H9 (cell line): ENCODE results near the gene PIGL. TPM values are rescaled to one million over a fixed set of nuclear protein-coding genes. Genes with fewer than 3 reads are reported as not detected.

Source experiments
- DNase-seq: peaks from one replicate; pipeline ENCODE4 v3.0.0-alpha.2; 2017
- H2AFZ ChIP-seq: one replicate; pipeline ENCODE4 v1.6.1; 2013; ENCODE audit warnings: mild to moderate bottlenecking, low read length, control low read depth, moderate library complexity
- H2AK5ac ChIP-seq: 2 replicates; pipeline ENCODE4 v1.6.1; 2013; ENCODE audit warnings: low read length, control low read depth, mixed read lengths; ENCODE audit not compliant: insufficient read length
- H2BK120ac ChIP-seq: one replicate; pipeline ENCODE4 v1.6.1; 2013; ENCODE audit warnings: low read depth, mild to moderate bottlenecking, low read length, control low read depth, inconsistent platforms; ENCODE audit not compliant: poor library complexity, severe bottlenecking
- H2BK12ac ChIP-seq: 2 replicates; pipeline ENCODE4 v1.6.1; 2013; ENCODE audit warnings: low read length, control low read depth, mixed read lengths, low read depth; ENCODE audit not compliant: insufficient read length
- H2BK15ac ChIP-seq: 2 replicates; pipeline ENCODE4 v1.6.1; 2013; ENCODE audit warnings: low read depth, low read length, control low read depth
- H2BK20ac ChIP-seq: one replicate; pipeline ENCODE4 v1.6.1; 2013; ENCODE audit warnings: low read depth, mild to moderate bottlenecking, low read length, control low read depth, inconsistent platforms; ENCODE audit not compliant: poor library complexity, severe bottlenecking
- H2BK5ac ChIP-seq: 2 replicates; pipeline ENCODE4 v1.6.1; 2013; ENCODE audit warnings: low read length, control low read depth, mixed read lengths; ENCODE audit not compliant: insufficient read length
- H3K14ac ChIP-seq: 2 replicates; pipeline ENCODE4 v1.6.1; 2013; ENCODE audit warnings: low read length, control low read depth; ENCODE audit not compliant: insufficient read depth
- H3K18ac ChIP-seq: 2 replicates; pipeline ENCODE4 v1.6.1; 2013; ENCODE audit warnings: low read depth, mild to moderate bottlenecking, mixed read lengths, low read length, control low read depth; ENCODE audit not compliant: insufficient read length
- H3K23ac ChIP-seq: 2 replicates; pipeline ENCODE4 v1.6.1; 2013; ENCODE audit warnings: low read length, control low read depth, mixed read lengths, low read depth; ENCODE audit not compliant: insufficient read length
- H3K23me2 ChIP-seq: 2 replicates; pipeline ENCODE4 v1.6.1; 2013; ENCODE audit warnings: low read depth, mild to moderate bottlenecking, mixed read lengths, low read length, control low read depth; ENCODE audit not compliant: insufficient read length, poor library complexity, severe bottlenecking
- H3K27ac ChIP-seq: 2 replicates; pipeline ENCODE4 v1.5.1; 2013; ENCODE audit warnings: low read length, control low read depth, mixed read lengths, low read depth; ENCODE audit not compliant: insufficient read length
- H3K27me3 ChIP-seq: 2 replicates; pipeline ENCODE4 v1.6.1; 2013; ENCODE audit warnings: low read length, control low read depth, inconsistent platforms; ENCODE audit not compliant: insufficient read depth
- H3K4ac ChIP-seq: 2 replicates; pipeline ENCODE4 v1.6.1; 2013; ENCODE audit warnings: low read depth, mild to moderate bottlenecking, control low read depth, inconsistent platforms, low read length, moderate library complexity
- H3K4me1 ChIP-seq: 2 replicates; pipeline ENCODE4 v1.6.1; 2013; ENCODE audit warnings: low read length, control low read depth, inconsistent platforms; ENCODE audit not compliant: insufficient read depth
- H3K4me2 ChIP-seq: 2 replicates; pipeline ENCODE4 v1.6.1; 2013; ENCODE audit warnings: low read length, control low read depth, mixed read lengths; ENCODE audit not compliant: insufficient read length, insufficient read depth
- H3K56ac ChIP-seq: 2 replicates; pipeline ENCODE4 v1.6.1; 2013; ENCODE audit warnings: low read depth, mild to moderate bottlenecking, mixed read lengths, low read length, control low read depth; ENCODE audit not compliant: insufficient read length
- H3K79me1 ChIP-seq: 2 replicates; pipeline ENCODE4 v1.6.1; 2013; ENCODE audit warnings: low read depth, mild to moderate bottlenecking, moderate library complexity, low read length, control low read depth, inconsistent platforms; ENCODE audit not compliant: insufficient read depth, poor library complexity, severe bottlenecking
- H3K79me2 ChIP-seq: 2 replicates; pipeline ENCODE4 v1.6.1; 2013; ENCODE audit warnings: low read length, control low read depth, inconsistent platforms; ENCODE audit not compliant: insufficient read depth
- H3K9ac ChIP-seq: 2 replicates; pipeline ENCODE4 v1.6.1; 2013; ENCODE audit warnings: low read length, control low read depth, mixed read lengths; ENCODE audit not compliant: insufficient read length; ENCODE audit errors: extremely low read depth
- H3K9me3 ChIP-seq: one replicate; pipeline ENCODE4 v1.6.1; 2013; ENCODE audit warnings: low read depth, low read length, inconsistent platforms; ENCODE audit not compliant: control insufficient read depth
- H3T11ph ChIP-seq: one replicate; pipeline ENCODE4 v1.6.1; 2013; ENCODE audit warnings: mild to moderate bottlenecking, low read length, control low read depth, inconsistent platforms
- H4K20me1 ChIP-seq: one replicate; pipeline ENCODE4 v1.6.1; 2013; ENCODE audit not compliant: control insufficient read depth, insufficient read length, insufficient read depth
- H4K5ac ChIP-seq: 2 replicates; pipeline ENCODE4 v1.6.1; 2013; ENCODE audit warnings: low read depth, mild to moderate bottlenecking, mixed read lengths, low read length, control low read depth; ENCODE audit not compliant: insufficient read length
- H4K8ac ChIP-seq: replicated peaks from 2 replicates; pipeline ENCODE4 v1.6.1; 2013; ENCODE audit warnings: low read length, control low read depth, mixed read lengths, low read depth; ENCODE audit not compliant: insufficient read length
- H4K91ac ChIP-seq: 2 replicates; pipeline ENCODE4 v1.6.1; 2013; ENCODE audit warnings: low read depth, mild to moderate bottlenecking, moderate library complexity, mixed read lengths, low read length, control low read depth; ENCODE audit not compliant: insufficient read length
- H3K27ac Mint-ChIP-seq, 3 experiments: 2 replicates in 2 of 3; 3 replicates in 1 of 3; pipeline ENCODE4 v1.8.0; 2020 to 2021; ENCODE audit warnings: mixed read lengths in 3 of 3, mild to moderate bottlenecking in 1 of 3, moderate library complexity in 1 of 3
- H3K27me3 Mint-ChIP-seq: 2 replicates; pipeline ENCODE4 v1.8.0; 2021; ENCODE audit warnings: low read depth, mild to moderate bottlenecking, moderate library complexity, mixed read lengths
- H3K36me3 Mint-ChIP-seq, 3 experiments: 2 replicates in 2 of 3; 3 replicates in 1 of 3; pipeline ENCODE4 v1.8.0; 2020 to 2021; ENCODE audit warnings: low read depth in 3 of 3, mixed read lengths in 3 of 3; ENCODE audit not compliant: insufficient read depth in 1 of 3
- H3K4me1 Mint-ChIP-seq, 2 experiments: 2 replicates each; pipeline ENCODE4 v1.8.0; 2020; ENCODE audit warnings: mixed read lengths in 2 of 2
- H3K4me3 Mint-ChIP-seq, 2 experiments: 2 replicates in 1 of 2; 3 replicates in 1 of 2; pipeline ENCODE4 v1.8.0; 2020 to 2021; ENCODE audit warnings: mild to moderate bottlenecking in 2 of 2, mixed read lengths in 2 of 2, moderate library complexity in 1 of 2
- H3K9me3 Mint-ChIP-seq, 2 experiments: 2 replicates in 1 of 2; 3 replicates in 1 of 2; pipeline ENCODE4 v1.8.0; 2020; ENCODE audit warnings: mild to moderate bottlenecking in 2 of 2, mixed read lengths in 2 of 2, moderate library complexity in 1 of 2
- CTCF ChIP-seq: fragments of 200-600 bp; sonication (generic); conservative IDR thresholded peaks from 3 replicates; pipeline ENCODE4 v1.8.0; 2021; ENCODE audit warnings: antibody characterized with exemption, mild to moderate bottlenecking
- WGBS: extraction: QIAGEN DNeasy Blood & Tissue Kit; methylation state at CpG from one replicate; pipeline ENCODE4 v1.1.7; 2013; ENCODE audit warnings: missing lambda C conversion rate, low lambda C conversion rate, mixed read lengths; ENCODE audit not compliant: insufficient read length; ENCODE audit errors: extremely low coverage; 5-methylcytosine and 5-hydroxymethylcytosine counted together
- total RNA-seq: library from RNA; stranded (reverse); gene quantifications from 2 replicates; pipeline ENCODE4 v1.2.1, GENCODE V29; 2021

The PIGL gene
- total RNA-seq, 1 experiment from 2014 or later: 21.6 TPM

- Histone ChIP-seq H3K4me1 (no peaks in the 10 kb centered on the region), H2BK12ac (no peak within 1 kb of the TSS), H3K9me3 (no peaks in the 10 kb centered on the region), H2BK20ac (no peak within 1 kb of the TSS), H3K79me1 (no peaks in the 10 kb centered on the region), H3K23ac (no peak within 1 kb of the TSS), H3K23me2 (peaks cover 6% of the 10 kb centered on the region), H3K27me3 (no peaks in the 10 kb centered on the region), H3K9ac (peak within 1 kb of the TSS; percentile 91), H2BK120ac (peak within 1 kb of the TSS; percentile 53), H3K4me2 (peak within 1 kb of the TSS; percentile 88), H2AK5ac (no peak within 1 kb of the TSS), H3K56ac (no peak within 1 kb of the TSS), H3K18ac (peak within 1 kb of the TSS; percentile 91), H2AFZ (no peak within 1 kb of the TSS), H3K79me2 (peaks cover 33% of the 10 kb centered on the region; the same call in 1 of the 2 replicates), H4K5ac (peak within 1 kb of the TSS; percentile 26), H3K4ac (peak within 1 kb of the TSS; percentile 49), H3K14ac (peak within 1 kb of the TSS; percentile 92), H3T11ph (no peak within 1 kb of the TSS), H4K91ac (peak within 1 kb of the TSS; percentile 76), H3K27ac (peak within 1 kb of the TSS; percentile 29), H2BK5ac (no peak within 1 kb of the TSS), H4K8ac (no peak within 1 kb of the TSS), H2BK15ac (no peak within 1 kb of the TSS), H4K20me1 (no peaks in the 10 kb centered on the region)
- Mint-ChIP-seq H3K36me3 (peaks cover 0 to 4% (median 0%) of the 10 kb centered on the region in 3 experiments; a peak in 2 of 7 replicates), H3K27ac (peak within 1 kb of the TSS; percentile 91 to 94 (median 93)), H3K27me3 (no peaks in the 10 kb centered on the region), H3K9me3 (no peaks in the 10 kb centered on the region), H3K4me3 (peak within 1 kb of the TSS; percentile 86 to 94), H3K4me1 (peaks cover 18 to 23% of the 10 kb centered on the region in 2 experiments)
- WGBS: no CpG with 5 or more reads among the region's 82 CpGs
- DNase-seq: peak; percentile 96
- peak; percentile 36; the same call in 2 of the 3 replicates for TF ChIP-seq CTCF
Observed at GRCh38 chr17:16215273-16215964, 1.6 kb upstream of the PIGL start, which contains the start of gene NCOR1. Gene NCOR1, minus strand, starts transcription at chr17:16215534. Its CDS starts 20,965 bp downstream, at chr17:16194569.
